Common myeloid progenitor, CD34-positive (primary cell): ENCODE data around the gene PICALM.

Source experiments
- CTCF ChIA-PET: fragments of 350-600 bp; sonication (Branson Sonifier 250); formaldehyde crosslinking; loops from one replicate; lab custom pipeline; 2021; ENCODE audit warnings: antibody characterized with exemption; lab: Charles Lee
- POLR2A ChIA-PET: fragments of 350-600 bp; sonication (Branson Sonifier 250); formaldehyde crosslinking; loops from one replicate; lab custom pipeline; 2021; ENCODE audit warnings: antibody characterized with exemption; lab: Charles Lee
- DNase-seq, 3 donors: peaks; one replicate each; pipeline versions ENCODE4 v3.0.0 to v3.0.0-alpha.2; 2013
- H3K27ac ChIP-seq, 2 experiments: 1 replicate in 1 of 2; 2 replicates in 1 of 2; pipeline ENCODE4 v1.7.0; 2013; ENCODE audit warnings: inconsistent platforms in 2 of 2, low read length in 2 of 2, mild to moderate bottlenecking in 2 of 2, low read depth in 1 of 2, moderate library complexity in 1 of 2; ENCODE audit not compliant: severe bottlenecking in 2 of 2, insufficient read depth in 1 of 2, poor library complexity in 1 of 2
- H3K27me3 ChIP-seq, 5 experiments: replicated peaks in 2 of 5; 1 replicate in 3 of 5; 2 replicates in 2 of 5; pipeline versions ENCODE4 v1.6.1 to v1.7.0; 2013; ENCODE audit warnings: low read length in 4 of 5, mild to moderate bottlenecking in 2 of 5, moderate library complexity in 2 of 5, inconsistent platforms in 1 of 5; ENCODE audit not compliant: insufficient read depth in 5 of 5, control insufficient read depth in 4 of 5
- H3K36me3 ChIP-seq, 4 experiments: 1 replicate in 2 of 4; 2 replicates in 2 of 4; pipeline versions ENCODE4 v1.6.1 to v1.7.0; 2013; ENCODE audit warnings: low read length in 3 of 4, control low read depth in 1 of 4, mild to moderate bottlenecking in 1 of 4; ENCODE audit not compliant: control insufficient read depth in 4 of 4, insufficient read depth in 4 of 4
- H3K4me1 ChIP-seq, 4 experiments: 1 replicate in 3 of 4; 2 replicates in 1 of 4; pipeline versions ENCODE4 v1.6.1 to v1.7.1; 2013; ENCODE audit warnings: low read length in 3 of 4, mild to moderate bottlenecking in 3 of 4, control low read depth in 1 of 4, inconsistent platforms in 1 of 4, moderate library complexity in 1 of 4; ENCODE audit not compliant: control insufficient read depth in 4 of 4, insufficient read depth in 4 of 4; ENCODE audit errors: control extremely low read depth in 1 of 4
- H3K4me3 ChIP-seq, 7 experiments: 1 replicate in 4 of 7; 2 replicates in 3 of 7; pipeline versions ENCODE4 v1.5.1 to v1.7.0; 2013; ENCODE audit warnings: mild to moderate bottlenecking in 7 of 7, low read length in 6 of 7, moderate library complexity in 6 of 7, inconsistent platforms in 2 of 7, low read depth in 2 of 7, control low read depth in 1 of 7; ENCODE audit not compliant: insufficient read depth in 4 of 7, control insufficient read depth in 1 of 7; ENCODE audit errors: extremely low read depth in 1 of 7
- H3K9me3 ChIP-seq, 5 experiments: 1 replicate in 4 of 5; 2 replicates in 1 of 5; pipeline versions ENCODE4 v1.6.1 to v1.7.1; 2013; ENCODE audit warnings: low read length in 4 of 5, mild to moderate bottlenecking in 2 of 5, inconsistent platforms in 1 of 5, low read depth in 1 of 5, moderate library complexity in 1 of 5; ENCODE audit not compliant: control insufficient read depth in 4 of 5, insufficient read depth in 2 of 5; ENCODE audit errors: control extremely low read depth in 1 of 5
- WGBS: methylation state at CpG from one replicate; pipeline ENCODE4 v1.1.5; 2013; ENCODE audit not compliant: insufficient coverage; 5-methylcytosine and 5-hydroxymethylcytosine counted together

Gene PICALM

GRCh38 chr11:85950317-85951048, 118.4 kb downstream of the PICALM start:
- CTCF ChIA-PET: interaction anchor here (1.5 kb wide), 1 partner anchor 341 kb away, joined by 5 read pairs; no protein-coding TSS in a partner anchor
- WGBS: 95% methylated on average over 6 of the region's 8 CpGs
- no peak for DNase-seq
- Histone ChIP-seq H3K4me3 (no peak overlapping the region), H3K4me1 (peaks cover 0 to 5% (median 0%) of the 10 kb centered on the region in 4 experiments), H3K27me3 (no peaks in the 10 kb centered on the region), H3K36me3 (peaks cover 6 to 18% (median 13%) of the 10 kb centered on the region in 4 experiments), H3K27ac (no peak overlapping the region), H3K9me3 (peaks cover 0 to 12% (median 2%) of the 10 kb centered on the region in 5 experiments)
- POLR2A ChIA-PET: no interaction called here

GRCh38 chr11:85949798-85950197, 119.1 kb downstream of the PICALM start:
- Histone ChIP-seq H3K27ac (no peak overlapping the region), H3K27me3 (no peaks in the 10 kb centered on the region), H3K4me1 (peaks cover 0 to 5% (median 0%) of the 10 kb centered on the region in 4 experiments), H3K9me3 (peaks cover 0 to 12% (median 4%) of the 10 kb centered on the region in 5 experiments), H3K36me3 (peaks cover 4 to 15% (median 10%) of the 10 kb centered on the region in 4 experiments), H3K4me3 (no peak overlapping the region)
- no peak for DNase-seq
- 100% methylated on average over 1 of the region's 1 CpG for WGBS
- CTCF ChIA-PET: no interaction called here
- POLR2A ChIA-PET: no interaction called here

GRCh38 chr11:85948884-85949283, 120.0 kb downstream of the PICALM start:
- ChIA-PET POLR2A (no interaction called here), CTCF (no interaction called here)
- H3K4me3 ChIP-seq: no peak overlapping the region
- H3K9me3 ChIP-seq: peaks cover 0 to 8% (median 2%) of the 10 kb centered on the region in 5 experiments
- WGBS: 100% methylated on average over 1 of the region's 2 CpGs
- peaks cover 0 to 5% (median 0%) of the 10 kb centered on the region in 4 experiments for H3K4me1 ChIP-seq
- H3K27me3 ChIP-seq: no peaks in the 10 kb centered on the region
- peaks cover 3 to 8% (median 4%) of the 10 kb centered on the region in 4 experiments for H3K36me3 ChIP-seq
- DNase-seq: no peak
- no peak overlapping the region for H3K27ac ChIP-seq

DNA sequence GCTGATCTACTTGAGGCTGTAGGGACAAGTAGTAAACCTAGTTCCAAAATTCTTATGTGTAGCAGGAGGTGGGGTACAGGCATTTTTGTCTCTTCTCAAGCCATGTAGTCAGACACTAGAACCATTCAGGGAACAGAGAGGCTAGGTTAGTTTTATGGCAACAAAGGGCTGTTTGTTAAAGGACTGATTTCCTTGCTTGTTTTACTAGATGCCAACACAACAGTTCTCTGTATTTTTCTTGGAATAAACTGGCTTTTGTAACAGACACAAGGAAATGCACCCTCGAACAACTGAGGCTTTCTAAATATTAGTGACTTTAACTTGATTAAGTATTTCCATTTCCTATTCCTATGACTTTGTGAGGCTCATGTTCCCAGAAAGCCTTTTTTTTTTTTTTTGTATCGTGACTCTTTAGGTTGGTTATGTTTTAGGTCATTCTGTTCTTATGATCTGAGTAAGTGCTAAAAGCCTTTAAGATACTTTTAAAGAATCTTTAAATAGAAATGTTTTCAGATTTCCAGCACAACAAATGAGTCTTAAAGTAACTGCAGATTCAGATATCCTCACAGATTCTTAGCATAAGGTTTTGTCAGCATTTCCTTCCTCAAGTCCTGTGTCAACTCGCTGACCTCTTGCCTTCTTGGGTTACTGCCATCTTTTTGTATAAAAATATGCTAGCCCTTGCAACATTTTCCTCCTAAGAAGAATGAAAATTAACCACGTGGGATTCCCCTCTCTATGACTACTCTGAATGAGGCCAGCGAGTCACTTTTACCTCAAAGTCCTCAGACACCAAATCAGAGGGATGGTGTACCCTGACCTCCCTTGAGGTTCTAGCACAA, 121.2 kb downstream of the PICALM start:
- no peak overlapping the region for H3K4me3 ChIP-seq
- WGBS: 25% methylated on average over 3 of the region's 5 CpGs
- ChIA-PET CTCF (no interaction called here), POLR2A (no interaction called here)
- H3K27me3 ChIP-seq: no peaks in the 10 kb centered on the region
- H3K27ac ChIP-seq: no peak overlapping the region
- peaks cover 0 to 5% (median 0%) of the 10 kb centered on the region in 4 experiments for H3K4me1 ChIP-seq
- DNase-seq: peak in 2 of 3 donors; percentile 35 to 48
- no peaks in the 10 kb centered on the region for H3K36me3 ChIP-seq
- peaks cover 0 to 5% (median 0%) of the 10 kb centered on the region in 5 experiments for H3K9me3 ChIP-seq

DNA sequence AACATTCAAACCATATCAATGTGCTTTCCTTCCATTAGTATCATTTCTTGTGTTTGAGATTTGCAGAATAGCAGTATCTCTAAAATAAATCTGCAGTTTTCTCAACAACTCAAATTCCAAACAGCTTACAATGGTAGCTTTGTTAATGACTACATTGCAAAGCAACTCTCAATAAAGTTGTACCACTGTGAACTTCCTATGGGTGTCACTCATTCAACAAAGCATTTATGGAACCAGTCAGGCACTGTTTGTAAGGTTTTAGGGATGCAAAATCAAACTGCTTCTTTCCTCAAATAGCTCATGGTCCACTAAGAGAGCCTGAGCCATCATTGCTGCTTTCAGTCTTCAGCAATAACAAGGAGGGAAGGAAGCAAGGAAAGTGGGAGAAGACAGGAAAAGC, 122.7 kb downstream of the PICALM start:
- no peak overlapping the region for H3K27ac ChIP-seq
- H3K4me1 ChIP-seq: peaks cover 0 to 5% (median 0%) of the 10 kb centered on the region in 4 experiments
- DNase-seq: no peak
- no peaks in the 10 kb centered on the region for H3K27me3 ChIP-seq
- POLR2A ChIA-PET: no interaction called here
- no peak overlapping the region for H3K4me3 ChIP-seq
- CTCF ChIA-PET: no interaction called here
- peaks cover 0 to 5% (median 0%) of the 10 kb centered on the region in 5 experiments for H3K9me3 ChIP-seq
- no peaks in the 10 kb centered on the region for H3K36me3 ChIP-seq

DNA sequence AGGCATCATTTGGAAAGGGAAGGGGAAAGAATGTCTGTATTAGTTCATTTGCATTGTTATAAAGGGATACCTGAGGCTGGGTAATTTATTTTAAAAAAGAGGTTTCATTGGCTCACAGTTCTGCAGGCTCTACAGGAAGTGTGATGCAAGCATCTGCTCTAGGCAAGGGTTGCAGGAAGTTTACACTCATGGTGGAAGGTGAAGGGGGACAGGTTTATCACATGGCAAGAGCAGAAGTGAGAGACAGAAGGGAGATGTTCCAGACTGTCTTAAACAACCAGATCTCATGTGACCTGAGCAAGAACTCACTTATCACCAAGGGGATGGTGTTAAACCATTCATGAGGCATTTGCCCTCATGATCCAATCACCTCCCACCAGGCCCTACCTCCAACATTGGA, 123.1 kb downstream of the PICALM start:
- Histone ChIP-seq H3K36me3 (no peaks in the 10 kb centered on the region), H3K9me3 (peaks cover 0 to 5% (median 0%) of the 10 kb centered on the region in 5 experiments), H3K27ac (no peak overlapping the region), H3K4me1 (peaks cover 0 to 5% (median 0%) of the 10 kb centered on the region in 4 experiments), H3K27me3 (no peaks in the 10 kb centered on the region), H3K4me3 (no peak overlapping the region)
- CTCF ChIA-PET: no interaction called here
- POLR2A ChIA-PET: no interaction called here
- no peak for DNase-seq

- Histone ChIP-seq H3K4me1 (peaks cover 0 to 5% (median 0%) of the 10 kb centered on the region in 4 experiments), H3K4me3 (no peak overlapping the region), H3K27ac (no peak overlapping the region), H3K9me3 (peaks cover 0 to 5% (median 0%) of the 10 kb centered on the region in 5 experiments), H3K36me3 (no peaks in the 10 kb centered on the region), H3K27me3 (no peaks in the 10 kb centered on the region)
- DNase-seq: peak in 1 of 3 donors; percentile 36
- ChIA-PET CTCF (interaction anchor here (1.9 kb wide), 1 partner anchor 67 kb away, joined by 4 read pairs; no protein-coding TSS in a partner anchor), POLR2A (no interaction called here)
- WGBS: no CpG with 5 or more reads among the region's 2 CpGs
These were observed 123.6 kb downstream of the PICALM start for GRCh38 chr11:85945296-85945695.
